ENCODE measurements around the gene GFOD2.

GRCh38 chr16:67707790-67708189 lies 11.3 kb downstream of the GFOD2 start:
- TF ChIP-seq CTCF (IDR thresholded peaks at IDR 0.05; ENCODE audit: poor library complexity), result no peak
- no peak for TF ChIP-seq EZH2phosphoT487 (IDR thresholded peaks at IDR 0.05; ENCODE audit: low read depth, severe bottlenecking, unreplicated experiment)
- no peak for TF ChIP-seq EZH2 (IDR thresholded peaks at IDR 0.05; ENCODE audit: borderline replicate concordance)

All from hepatocyte (in vitro differentiated cells).